ENCODE measurements around the gene LTBP1.

GRCh38 chr2:33110461-33110860, 163.7 kb downstream of the LTBP1 start:
- TF ChIP-seq CTCF (IDR thresholded peaks at IDR 0.05; ENCODE audit: poor library complexity) = no peak
- TF ChIP-seq EZH2 (IDR thresholded peaks at IDR 0.05; ENCODE audit: borderline replicate concordance) = no peak
- TF ChIP-seq EZH2phosphoT487 (IDR thresholded peaks at IDR 0.05; ENCODE audit: low read depth, severe bottlenecking, unreplicated experiment) = no peak

Measured in hepatocyte (in vitro differentiated cells).